ENCODE measurements around the gene U2AF2. TPM values are rescaled to one million over a fixed set of nuclear protein-coding genes. Genes with fewer than 3 reads are reported as not detected.

U2AF2 gene
- total and polyA plus RNA-seq, 9 of the 15 experiments (the other 6 are each of a cell fraction or from before 2014, with no cell fraction given), result 3.0 to 331 (median 157) TPM

DNA sequence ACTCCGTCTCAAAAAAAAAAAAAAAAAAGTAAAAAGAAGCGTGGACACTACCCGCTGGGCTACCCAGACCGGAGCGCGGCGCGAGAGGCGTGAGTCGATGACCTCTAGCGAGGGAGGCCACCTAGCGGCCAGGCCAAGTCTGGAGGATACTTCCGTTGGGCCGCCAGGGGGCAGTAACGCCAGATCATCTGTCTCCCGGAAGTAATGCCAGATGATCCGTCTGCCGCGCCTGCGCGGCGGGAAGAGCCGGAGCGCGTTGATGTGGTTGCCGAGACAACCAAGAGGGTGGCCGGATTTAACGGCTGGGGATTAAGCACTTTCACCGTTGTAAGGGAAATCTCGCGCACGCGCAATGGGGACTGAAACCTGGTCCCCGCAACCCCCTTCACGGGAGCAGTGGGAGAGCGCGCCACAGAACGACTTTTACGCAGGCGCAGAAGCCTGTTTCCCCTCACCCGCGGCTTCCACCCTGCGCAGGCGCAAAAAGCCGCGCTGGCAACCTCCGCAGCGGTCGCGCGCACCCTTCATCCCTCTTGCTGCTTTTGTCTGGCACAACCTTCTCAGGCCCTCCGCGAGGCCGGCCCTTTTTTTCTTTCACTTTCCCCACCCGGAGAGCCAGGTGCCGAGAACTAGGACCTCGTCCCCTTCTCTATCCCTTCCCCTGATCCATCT, 1.0 kb upstream of the U2AF2 start (continued):
- TF ChIP-seq CTCFL (IDR thresholded peaks at IDR 0.05; ENCODE audit: borderline replicate concordance, insufficient read depth, low read depth, low read length, poor library complexity, severe bottlenecking), result peak; percentile 100
- TF ChIP-seq ADNP (tag; IDR thresholded peaks at IDR 0.05), result no peak
- TF ChIP-seq ILF3 (IDR thresholded peaks at IDR 0.05; ENCODE audit: borderline replicate concordance), result no peak
- peak; percentile 72 for TF ChIP-seq RNF2 (IDR thresholded peaks at IDR 0.05)
- no peak for TF ChIP-seq POLR3G (IDR thresholded peaks at IDR 0.05; ENCODE audit: extremely low read depth, insufficient read length, insufficient replicate concordance)
- TF ChIP-seq ZNF175 (CRISPR knock-in tag; IDR thresholded peaks at IDR 0.05; ENCODE audit: low read depth), result no peak; the same call in 1 of the 2 replicates
- TF ChIP-seq MITF (IDR thresholded peaks at IDR 0.05), result no peak
- peak; percentile 71; the same call in 1 of the 2 replicates for TF ChIP-seq ELF4 (CRISPR knock-in tag; IDR thresholded peaks at IDR 0.05)
- peak; percentile 94 for TF ChIP-seq SUPT5H (IDR thresholded peaks at IDR 0.05)
- TF ChIP-seq FOXJ3 (CRISPR knock-in tag; IDR thresholded peaks at IDR 0.05), result no peak
- TF ChIP-seq HCFC1 (IDR thresholded peaks at IDR 0.05; ENCODE audit: low read depth, low read length), result peak; percentile 82
- 0 out of 4 replicates have a peak, but pooled peaks of 1 of the 2 experiments have one; percentile 37 for TF ChIP-seq ZMIZ1 (IDR thresholded peaks at IDR 0.05; ENCODE audit: low read depth in 2 of 2, low read length in 2 of 2)
- TF ChIP-seq MYNN (IDR thresholded peaks at IDR 0.05), result peak; percentile 71; the same call in 1 of the 2 replicates
- no peak for TF ChIP-seq MYNN (CRISPR knock-in tag; IDR thresholded peaks at IDR 0.05)
- no peak for TF ChIP-seq ZNF444 (CRISPR knock-in tag; IDR thresholded peaks at IDR 0.05)
- TF ChIP-seq SREBF2 (CRISPR knock-in tag; IDR thresholded peaks at IDR 0.05), result no peak
- no peak for TF ChIP-seq MAFG (tag; conservative IDR thresholded peaks at IDR 0.05)
- TF ChIP-seq YY1 (IDR thresholded peaks at IDR 0.05; ENCODE audit: borderline replicate concordance in 1 of 3, control insufficient read depth in 1 of 3, extremely low read depth in 1 of 3, insufficient read depth in 3 of 3, insufficient read length in 1 of 3, insufficient replicate concordance in 2 of 3, low read depth in 1 of 3, low read length in 2 of 3), result peak in 2 of 3 experiments; percentile 48 to 49
- TF ChIP-seq NFYB (IDR thresholded peaks at IDR 0.05; ENCODE audit: extremely low read depth, insufficient read length), result no peak
- no peak; the same call in 1 of the 2 replicates for TF ChIP-seq TCF7 (IDR thresholded peaks at IDR 0.05; ENCODE audit: borderline replicate concordance)

All from K562 (cell line).